NT2/D1 (cell line): ENCODE results near the gene NFAM1.

ENCODE experiments used
- DNase-seq: peaks from one replicate; pipeline ENCODE4 v3.0.0-alpha.2; 2011; ENCODE audit warnings: low read depth, low spot score
- H3K27me3 ChIP-seq: 2 replicates; pipeline ENCODE4 v1.6.0; 2011; ENCODE audit warnings: mild to moderate bottlenecking; ENCODE audit not compliant: insufficient read length, insufficient read depth
- H3K36me3 ChIP-seq: 2 replicates; pipeline ENCODE4 v1.6.1; 2011; ENCODE audit warnings: mild to moderate bottlenecking, low read length, mixed read lengths; ENCODE audit not compliant: insufficient read depth, insufficient read length
- H3K4me1 ChIP-seq: 2 replicates; pipeline ENCODE4 v1.5.1; 2011; ENCODE audit not compliant: insufficient read depth, insufficient read length
- H3K4me3 ChIP-seq: 2 replicates; pipeline ENCODE4 v1.5.1; 2011; ENCODE audit warnings: low read depth; ENCODE audit not compliant: insufficient read length
- H3K9ac ChIP-seq: 2 replicates; pipeline ENCODE4 v1.6.0; 2011; ENCODE audit warnings: low read depth; ENCODE audit not compliant: insufficient read length
- H3K9me3 ChIP-seq: 2 replicates; pipeline ENCODE4 v1.5.1; 2011; ENCODE audit warnings: mild to moderate bottlenecking, low read length; ENCODE audit not compliant: insufficient read depth
- SUZ12 ChIP-seq: IDR thresholded peaks from 2 replicates; pipeline ENCODE4 v1.6.1; 2011; ENCODE audit not compliant: insufficient read length, insufficient read depth; ENCODE audit errors: extremely low read depth
- YY1 ChIP-seq: IDR thresholded peaks from 2 replicates; pipeline ENCODE4 v1.6.1; 2011; ENCODE audit not compliant: insufficient read length, insufficient read depth
- ZNF274 ChIP-seq: IDR thresholded peaks from 2 replicates; pipeline ENCODE4 v1.6.1; 2011; ENCODE audit warnings: mild to moderate bottlenecking, low read depth, low read length

The NFAM1 gene

GRCh38 chr22:42412744-42413333 lies 19.4 kb downstream of the NFAM1 start:
- Histone ChIP-seq H3K4me1 (peaks cover 6% of the 10 kb centered on the region), H3K4me3 (no peak overlapping the region), H3K9ac (peak overlapping the region; percentile 32), H3K36me3 (no peaks in the 10 kb centered on the region), H3K9me3 (no peaks in the 10 kb centered on the region), H3K27me3 (peaks cover 4% of the 10 kb centered on the region)
- DNase-seq = peak; percentile 48
- no peak for TF ChIP-seq YY1
- TF ChIP-seq SUZ12 = no peak
- TF ChIP-seq ZNF274 = no peak

GRCh38 chr22:42410708-42411107 lies 21.5 kb downstream of the NFAM1 start:
- DNase-seq = no peak
- peaks cover 2% of the 10 kb centered on the region for H3K4me1 ChIP-seq
- H3K4me3 ChIP-seq = no peak overlapping the region
- H3K27me3 ChIP-seq = peaks cover 5% of the 10 kb centered on the region
- no peak overlapping the region for H3K9ac ChIP-seq
- no peaks in the 10 kb centered on the region for H3K36me3 ChIP-seq
- TF ChIP-seq YY1 (no peak), ZNF274 (no peak), SUZ12 (no peak)
- no peaks in the 10 kb centered on the region for H3K9me3 ChIP-seq

- no peaks in the 10 kb centered on the region for H3K36me3 ChIP-seq
- H3K4me1 ChIP-seq = peaks cover 2% of the 10 kb centered on the region
- no peak overlapping the region for H3K4me3 ChIP-seq
- H3K9ac ChIP-seq = no peak overlapping the region
- H3K9me3 ChIP-seq = no peaks in the 10 kb centered on the region
- DNase-seq = no peak
- H3K27me3 ChIP-seq = peaks cover 9% of the 10 kb centered on the region
- TF ChIP-seq SUZ12 = no peak
- TF ChIP-seq YY1 = no peak
- TF ChIP-seq ZNF274 = no peak
Observed at GRCh38 chr22:42408810-42409529, 23.2 kb downstream of the NFAM1 start.

- Histone ChIP-seq H3K36me3 (no peaks in the 10 kb centered on the region), H3K4me1 (peaks cover 4% of the 10 kb centered on the region), H3K27me3 (peaks cover 9% of the 10 kb centered on the region), H3K9ac (no peak overlapping the region), H3K9me3 (no peaks in the 10 kb centered on the region), H3K4me3 (no peak overlapping the region)
- TF ChIP-seq ZNF274 = no peak
- no peak for TF ChIP-seq SUZ12
- no peak for TF ChIP-seq YY1
- DNase-seq = no peak
Observed at GRCh38 chr22:42408276-42408675, 23.9 kb downstream of the NFAM1 start.

GRCh38 chr22:42404266-42404665 lies 27.9 kb downstream of the NFAM1 start:
- Histone ChIP-seq H3K27me3 (peaks cover 9% of the 10 kb centered on the region), H3K36me3 (no peaks in the 10 kb centered on the region), H3K4me3 (no peak overlapping the region), H3K4me1 (peaks cover 13% of the 10 kb centered on the region), H3K9me3 (no peaks in the 10 kb centered on the region), H3K9ac (no peak overlapping the region)
- no peak for DNase-seq
- TF ChIP-seq ZNF274 (no peak), SUZ12 (no peak), YY1 (no peak)

DNA sequence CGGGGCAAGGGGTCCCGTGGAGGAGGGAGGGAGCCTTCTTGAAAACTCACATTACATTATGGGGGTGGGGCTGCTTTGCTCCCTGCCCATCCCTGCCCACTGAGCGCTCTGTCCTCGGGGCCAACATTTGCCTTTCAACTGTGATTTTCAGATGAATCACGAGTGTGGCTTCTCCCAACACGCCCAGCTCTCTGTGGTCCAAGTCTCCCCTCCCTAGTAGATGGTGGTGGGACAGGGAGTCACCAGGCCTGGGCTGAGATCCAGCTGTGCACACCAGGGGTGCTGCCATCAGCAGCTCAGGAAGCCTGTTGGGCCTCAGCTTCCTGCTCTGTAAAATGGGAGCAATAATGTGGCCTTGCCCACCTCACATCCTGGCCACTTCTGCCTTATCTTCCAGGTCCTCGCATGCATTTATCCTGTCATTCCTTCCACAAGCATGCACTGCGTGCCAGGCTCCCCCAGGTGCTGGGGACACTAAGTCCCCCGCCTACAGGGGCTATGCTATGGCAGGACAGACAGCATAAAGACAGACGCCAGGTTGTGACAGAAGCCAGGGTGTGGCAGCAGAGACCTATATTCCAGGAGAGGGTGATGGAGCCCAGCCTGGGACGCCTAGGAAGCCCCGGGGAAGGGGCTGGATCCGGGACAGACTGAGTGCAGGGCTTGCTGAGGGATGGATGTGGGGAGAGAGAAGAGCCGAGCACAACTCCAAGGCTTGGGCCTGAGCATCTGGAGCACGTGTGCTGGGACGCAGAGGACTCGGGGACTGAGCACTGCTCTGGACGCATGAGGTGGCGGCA lies 30.5 kb downstream of the NFAM1 start:
- Histone ChIP-seq H3K9ac (no peak overlapping the region), H3K4me1 (peaks cover 13% of the 10 kb centered on the region), H3K36me3 (no peaks in the 10 kb centered on the region), H3K27me3 (peaks cover 9% of the 10 kb centered on the region), H3K9me3 (no peaks in the 10 kb centered on the region), H3K4me3 (no peak overlapping the region)
- TF ChIP-seq ZNF274 = no peak
- no peak for TF ChIP-seq SUZ12
- no peak for TF ChIP-seq YY1
- no peak for DNase-seq
